Measurements from ENCODE around the gene MICA.

DNA sequence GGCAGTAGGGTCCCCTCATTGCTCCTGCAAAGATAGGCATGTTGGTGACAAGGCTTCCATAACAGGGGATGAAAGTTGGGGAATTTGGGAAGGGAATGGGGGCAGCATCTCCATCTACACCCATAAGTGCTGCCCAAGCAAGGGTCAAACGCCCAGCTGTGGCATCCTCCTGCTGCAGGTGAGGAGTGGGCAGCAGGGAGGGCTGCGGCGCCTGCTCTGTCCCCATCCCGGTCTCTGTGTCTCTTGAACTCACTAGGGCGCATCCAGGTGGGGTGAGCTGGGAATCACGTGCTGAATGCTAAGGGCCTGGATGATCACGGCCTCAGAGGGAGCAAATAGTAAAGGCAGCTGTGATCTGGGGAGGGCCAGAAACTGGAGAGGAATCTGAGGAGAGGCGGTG, 9.1 kb downstream of the MICA start:
- TF ChIP-seq, protein P1, sequence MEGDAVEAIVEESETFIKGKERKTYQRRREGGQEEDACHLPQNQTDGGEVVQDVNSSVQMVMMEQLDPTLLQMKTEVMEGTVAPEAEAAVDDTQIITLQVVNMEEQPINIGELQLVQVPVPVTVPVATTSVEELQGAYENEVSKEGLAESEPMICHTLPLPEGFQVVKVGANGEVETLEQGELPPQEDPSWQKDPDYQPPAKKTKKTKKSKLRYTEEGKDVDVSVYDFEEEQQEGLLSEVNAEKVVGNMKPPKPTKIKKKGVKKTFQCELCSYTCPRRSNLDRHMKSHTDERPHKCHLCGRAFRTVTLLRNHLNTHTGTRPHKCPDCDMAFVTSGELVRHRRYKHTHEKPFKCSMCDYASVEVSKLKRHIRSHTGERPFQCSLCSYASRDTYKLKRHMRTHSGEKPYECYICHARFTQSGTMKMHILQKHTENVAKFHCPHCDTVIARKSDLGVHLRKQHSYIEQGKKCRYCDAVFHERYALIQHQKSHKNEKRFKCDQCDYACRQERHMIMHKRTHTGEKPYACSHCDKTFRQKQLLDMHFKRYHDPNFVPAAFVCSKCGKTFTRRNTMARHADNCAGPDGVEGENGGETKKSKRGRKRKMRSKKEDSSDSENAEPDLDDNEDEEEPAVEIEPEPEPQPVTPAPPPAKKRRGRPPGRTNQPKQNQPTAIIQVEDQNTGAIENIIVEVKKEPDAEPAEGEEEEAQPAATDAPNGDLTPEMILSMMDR (IDR thresholded peaks at IDR 0.05) = no peak
- TF ChIP-seq NFE2L2 (conservative IDR thresholded peaks at IDR 0.05; ENCODE audit: low read length) = no peak
